Measurements from ENCODE around the gene ACSS3. TPM values are rescaled to one million over a fixed set of nuclear protein-coding genes. Genes with fewer than 3 reads are reported as not detected.

ACSS3 gene
- total RNA-seq, 4 donors from 2014 or later: 5.0 to 13.6 (median 7.8) TPM

GRCh38 chr12:81161680-81162079 is 83.8 kb downstream of the ACSS3 start:
- H3K4me1 ChIP-seq: no peaks in the 10 kb centered on the region
- DNase-seq (no peak), ATAC-seq (no peak)
- no peak overlapping the region for H3K27ac ChIP-seq
- no peaks in the 10 kb centered on the region for H3K27me3 ChIP-seq
- no peaks in the 10 kb centered on the region for H3K9me3 ChIP-seq
- H3K4me3 ChIP-seq: no peak overlapping the region
- no peak for TF ChIP-seq POLR2A (IDR thresholded peaks at IDR 0.05)
- TF ChIP-seq, protein P1, sequence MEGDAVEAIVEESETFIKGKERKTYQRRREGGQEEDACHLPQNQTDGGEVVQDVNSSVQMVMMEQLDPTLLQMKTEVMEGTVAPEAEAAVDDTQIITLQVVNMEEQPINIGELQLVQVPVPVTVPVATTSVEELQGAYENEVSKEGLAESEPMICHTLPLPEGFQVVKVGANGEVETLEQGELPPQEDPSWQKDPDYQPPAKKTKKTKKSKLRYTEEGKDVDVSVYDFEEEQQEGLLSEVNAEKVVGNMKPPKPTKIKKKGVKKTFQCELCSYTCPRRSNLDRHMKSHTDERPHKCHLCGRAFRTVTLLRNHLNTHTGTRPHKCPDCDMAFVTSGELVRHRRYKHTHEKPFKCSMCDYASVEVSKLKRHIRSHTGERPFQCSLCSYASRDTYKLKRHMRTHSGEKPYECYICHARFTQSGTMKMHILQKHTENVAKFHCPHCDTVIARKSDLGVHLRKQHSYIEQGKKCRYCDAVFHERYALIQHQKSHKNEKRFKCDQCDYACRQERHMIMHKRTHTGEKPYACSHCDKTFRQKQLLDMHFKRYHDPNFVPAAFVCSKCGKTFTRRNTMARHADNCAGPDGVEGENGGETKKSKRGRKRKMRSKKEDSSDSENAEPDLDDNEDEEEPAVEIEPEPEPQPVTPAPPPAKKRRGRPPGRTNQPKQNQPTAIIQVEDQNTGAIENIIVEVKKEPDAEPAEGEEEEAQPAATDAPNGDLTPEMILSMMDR (IDR thresholded peaks at IDR 0.05 in 4 of 5, conservative IDR thresholded peaks at IDR 0.05 in 1 of 5): no peak
- no peaks in the 10 kb centered on the region for H3K36me3 ChIP-seq
- intact Hi-C loops (cut with DNase I; ENCODE audit: low total_unique reads) (no loop called here), in situ Hi-C loops (cut with MboI; ENCODE audit: low sequenced_read_pairs in 4 of 4) (no loop called here)

GRCh38 chr12:81162391-81163136 is 84.7 kb downstream of the ACSS3 start:
- Histone ChIP-seq H3K27ac (no peak overlapping the region), H3K4me3 (no peak overlapping the region), H3K4me1 (no peaks in the 10 kb centered on the region), H3K9me3 (no peaks in the 10 kb centered on the region), H3K27me3 (no peaks in the 10 kb centered on the region), H3K36me3 (no peaks in the 10 kb centered on the region)
- in situ Hi-C loops (cut with MboI; ENCODE audit: low sequenced_read_pairs in 4 of 4): no loop called here
- intact Hi-C loops (cut with DNase I; ENCODE audit: low total_unique reads): no loop called here
- TF ChIP-seq, protein P1 (IDR thresholded peaks at IDR 0.05 in 4 of 5, conservative IDR thresholded peaks at IDR 0.05 in 1 of 5): no peak
- no peak for TF ChIP-seq POLR2A (IDR thresholded peaks at IDR 0.05)
- no peak for ATAC-seq
- no peak for DNase-seq

GRCh38 chr12:81164827-81165226 is 86.9 kb downstream of the ACSS3 start:
- in situ Hi-C loops (cut with MboI; ENCODE audit: low sequenced_read_pairs in 4 of 4) (no loop called here), intact Hi-C loops (cut with DNase I; ENCODE audit: low total_unique reads) (no loop called here)
- no peak for TF ChIP-seq POLR2A (IDR thresholded peaks at IDR 0.05)
- TF ChIP-seq, protein P1 (IDR thresholded peaks at IDR 0.05 in 4 of 5, conservative IDR thresholded peaks at IDR 0.05 in 1 of 5): no peak
- Histone ChIP-seq H3K9me3 (no peaks in the 10 kb centered on the region), H3K27ac (no peak overlapping the region), H3K36me3 (no peaks in the 10 kb centered on the region), H3K4me1 (no peaks in the 10 kb centered on the region), H3K4me3 (no peak overlapping the region), H3K27me3 (no peaks in the 10 kb centered on the region)
- DNase-seq (no peak), ATAC-seq (no peak)

DNA sequence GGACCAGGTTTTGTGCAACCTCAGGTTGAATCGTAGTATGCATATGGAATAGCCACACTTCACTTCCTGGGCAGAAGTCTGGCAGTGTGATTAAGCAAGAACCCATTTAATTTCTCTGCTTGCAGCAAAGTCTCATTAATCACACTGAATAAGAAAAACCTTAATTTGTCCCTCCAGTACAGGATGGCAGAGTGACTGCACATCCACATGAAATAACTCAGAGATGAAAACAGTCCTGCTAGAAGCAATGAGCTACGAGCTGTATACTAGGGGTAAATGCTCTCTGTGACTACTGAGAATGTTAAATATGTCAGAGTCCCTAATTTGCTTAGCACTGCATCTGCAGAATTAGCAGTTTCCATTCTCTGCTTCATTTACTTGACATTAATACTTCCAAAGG is 88.9 kb downstream of the ACSS3 start:
- DNase-seq (no peak), ATAC-seq (no peak)
- no peak overlapping the region for H3K27ac ChIP-seq
- TF ChIP-seq POLR2A (IDR thresholded peaks at IDR 0.05): no peak
- TF ChIP-seq, protein P1 (IDR thresholded peaks at IDR 0.05 in 4 of 5, conservative IDR thresholded peaks at IDR 0.05 in 1 of 5): no peak
- intact Hi-C loops (cut with DNase I; ENCODE audit: low total_unique reads) (no loop called here), in situ Hi-C loops (cut with MboI; ENCODE audit: low sequenced_read_pairs in 4 of 4) (no loop called here)
- H3K4me3 ChIP-seq: no peak overlapping the region
- H3K27me3 ChIP-seq: no peaks in the 10 kb centered on the region
- no peaks in the 10 kb centered on the region for H3K9me3 ChIP-seq
- H3K4me1 ChIP-seq: no peaks in the 10 kb centered on the region
- H3K36me3 ChIP-seq: no peaks in the 10 kb centered on the region

DNA sequence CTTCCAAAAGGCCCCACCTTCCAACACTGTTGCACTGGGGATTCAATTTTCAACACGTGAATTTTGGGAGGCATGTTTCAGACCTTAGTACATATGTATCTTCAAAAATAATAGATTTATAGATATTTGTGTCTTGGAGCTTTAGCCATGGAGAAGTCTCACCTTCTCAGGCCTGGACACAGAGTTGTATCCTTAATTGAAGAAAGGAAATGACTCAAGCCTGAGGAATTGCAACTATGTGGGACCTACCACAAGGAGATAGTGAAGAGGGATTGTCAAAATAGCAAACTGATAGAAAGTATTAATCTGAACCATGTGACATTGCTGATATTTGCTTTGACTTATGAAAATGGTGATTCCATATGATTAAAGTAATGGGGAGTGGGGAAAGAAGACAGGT is 89.8 kb downstream of the ACSS3 start:
- no peak overlapping the region for H3K4me3 ChIP-seq
- intact Hi-C loops (cut with DNase I; ENCODE audit: low total_unique reads): no loop called here
- H3K4me1 ChIP-seq: no peaks in the 10 kb centered on the region
- no peak overlapping the region for H3K27ac ChIP-seq
- no peaks in the 10 kb centered on the region for H3K27me3 ChIP-seq
- no peak for TF ChIP-seq POLR2A (IDR thresholded peaks at IDR 0.05)
- TF ChIP-seq, protein P1 (IDR thresholded peaks at IDR 0.05 in 4 of 5, conservative IDR thresholded peaks at IDR 0.05 in 1 of 5): no peak
- H3K36me3 ChIP-seq: no peaks in the 10 kb centered on the region
- ATAC-seq (no peak), DNase-seq (no peak)
- H3K9me3 ChIP-seq: no peaks in the 10 kb centered on the region
- in situ Hi-C loops (cut with MboI; ENCODE audit: low sequenced_read_pairs in 4 of 4): no loop called here
